Ascending aorta (tissue), 2 donors: ENCODE data around the gene CCDC71L. TPM values are rescaled to one million over a fixed set of nuclear protein-coding genes. Genes with fewer than 3 reads are reported as not detected.

Source experiments
- DNase-seq, 2 donors: peaks; one replicate each; pipeline ENCODE4 v3.0.0-alpha.2; 2019; ENCODE audit warnings: low spot score in 2 of 2
- H3K27ac ChIP-seq, 2 donors: fragments of 200-600 bp; sonication (generic); one replicate each; pipeline ENCODE4 v1.5.1; 2016 to 2017; ENCODE audit warnings: mild to moderate bottlenecking in 1 of 2
- H3K27me3 ChIP-seq: fragments of 200-600 bp; sonication (generic); one replicate; pipeline ENCODE4 v1.5.1; 2017
- H3K36me3 ChIP-seq, 2 donors: fragments of 200-600 bp; sonication (generic); one replicate each; pipeline ENCODE4 v1.5.1; 2016
- H3K4me1 ChIP-seq, 2 donors: fragments of 200-600 bp; sonication (generic); one replicate each; pipeline ENCODE4 v1.5.1; 2016 to 2017; ENCODE audit warnings: mild to moderate bottlenecking in 1 of 2
- H3K4me3 ChIP-seq, 2 donors: fragments of 200-600 bp; sonication (generic); one replicate each; pipeline ENCODE4 v1.5.1; 2016 to 2017; ENCODE audit warnings: mild to moderate bottlenecking in 1 of 2
- H3K9me3 ChIP-seq, 2 donors: fragments of 200-600 bp; sonication (generic); one replicate each; pipeline ENCODE4 v1.5.1; 2016
- intact Hi-C: fragments of 100-400 bp; cut with DNase I; formaldehyde crosslinking; loops from one replicate; pipeline ENCODE4 v1.15.1; 2023
- total RNA-seq: library from RNA; depleted of rRNA; stranded (reverse); fragments of >200 nt; gene quantifications from one replicate; pipeline ENCODE4 v1.1.0, GENCODE V29; 2016
- TF ChIP-seq, protein P1 (sequence below), 3 experiments: fragments of 200-600 bp in 2 of 3; fragments of 450-650 bp in 1 of 3; sonication (generic) in 2 of 3; IDR thresholded peaks; one replicate each; pipeline ENCODE4 v1.5.1; 2016 to 2019; ENCODE audit warnings: antibody characterized with exemption in 3 of 3, mild to moderate bottlenecking in 1 of 3, moderate library complexity in 1 of 3

The CCDC71L gene
- total RNA-seq, 1 donor from 2014 or later = 46.6 TPM

DNA sequence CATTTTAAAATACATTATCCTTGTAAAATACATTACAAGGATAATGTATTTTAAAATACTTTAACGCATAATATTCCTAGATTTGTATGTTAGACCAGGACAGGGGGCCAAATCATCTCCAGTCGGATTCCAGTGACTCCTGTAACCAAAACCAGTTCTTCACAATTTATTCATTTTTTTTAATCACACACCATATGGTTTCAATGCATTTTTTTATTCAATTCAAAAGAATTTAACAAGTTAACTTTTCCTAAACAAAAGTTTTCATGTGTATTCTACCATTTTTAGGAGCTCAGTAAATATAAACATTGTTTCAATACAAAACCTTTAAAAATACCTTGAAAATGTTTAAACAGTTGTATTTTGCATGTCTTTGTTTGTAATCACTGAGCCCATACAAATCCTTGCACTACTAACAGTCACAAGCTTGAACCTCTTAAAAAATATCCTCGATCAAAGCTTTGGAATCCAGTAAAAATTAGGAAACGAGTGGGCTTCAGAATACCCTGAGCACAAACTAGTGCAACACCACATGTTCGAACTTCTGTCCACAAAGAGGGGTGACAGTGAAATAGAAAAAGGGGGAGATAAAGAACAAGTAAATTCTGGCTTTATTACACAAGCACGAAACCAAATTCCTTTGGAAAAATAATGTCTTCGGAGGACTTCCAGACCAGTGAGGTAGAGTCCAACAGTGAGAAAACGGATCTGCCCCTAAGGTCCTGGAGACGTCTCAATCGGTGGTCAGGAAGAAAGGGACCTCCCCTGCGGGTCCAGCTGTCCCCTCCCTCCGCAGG, 1.6 kb downstream of the CCDC71L start:
- Histone ChIP-seq H3K4me1 (peaks cover 4 to 13% of the 10 kb centered on the region in 2 donors), H3K36me3 (no peaks in the 10 kb centered on the region), H3K9me3 (no peaks in the 10 kb centered on the region), H3K27me3 (no peaks in the 10 kb centered on the region), H3K4me3 (peak overlapping the region; percentile 93 to 99), H3K27ac (peak overlapping the region; percentile 96 to 99)
- TF ChIP-seq, protein P1, sequence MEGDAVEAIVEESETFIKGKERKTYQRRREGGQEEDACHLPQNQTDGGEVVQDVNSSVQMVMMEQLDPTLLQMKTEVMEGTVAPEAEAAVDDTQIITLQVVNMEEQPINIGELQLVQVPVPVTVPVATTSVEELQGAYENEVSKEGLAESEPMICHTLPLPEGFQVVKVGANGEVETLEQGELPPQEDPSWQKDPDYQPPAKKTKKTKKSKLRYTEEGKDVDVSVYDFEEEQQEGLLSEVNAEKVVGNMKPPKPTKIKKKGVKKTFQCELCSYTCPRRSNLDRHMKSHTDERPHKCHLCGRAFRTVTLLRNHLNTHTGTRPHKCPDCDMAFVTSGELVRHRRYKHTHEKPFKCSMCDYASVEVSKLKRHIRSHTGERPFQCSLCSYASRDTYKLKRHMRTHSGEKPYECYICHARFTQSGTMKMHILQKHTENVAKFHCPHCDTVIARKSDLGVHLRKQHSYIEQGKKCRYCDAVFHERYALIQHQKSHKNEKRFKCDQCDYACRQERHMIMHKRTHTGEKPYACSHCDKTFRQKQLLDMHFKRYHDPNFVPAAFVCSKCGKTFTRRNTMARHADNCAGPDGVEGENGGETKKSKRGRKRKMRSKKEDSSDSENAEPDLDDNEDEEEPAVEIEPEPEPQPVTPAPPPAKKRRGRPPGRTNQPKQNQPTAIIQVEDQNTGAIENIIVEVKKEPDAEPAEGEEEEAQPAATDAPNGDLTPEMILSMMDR (IDR thresholded peaks at IDR 0.05) = no peak
- DNase-seq = no peak
- intact Hi-C loops = no loop called here

DNA sequence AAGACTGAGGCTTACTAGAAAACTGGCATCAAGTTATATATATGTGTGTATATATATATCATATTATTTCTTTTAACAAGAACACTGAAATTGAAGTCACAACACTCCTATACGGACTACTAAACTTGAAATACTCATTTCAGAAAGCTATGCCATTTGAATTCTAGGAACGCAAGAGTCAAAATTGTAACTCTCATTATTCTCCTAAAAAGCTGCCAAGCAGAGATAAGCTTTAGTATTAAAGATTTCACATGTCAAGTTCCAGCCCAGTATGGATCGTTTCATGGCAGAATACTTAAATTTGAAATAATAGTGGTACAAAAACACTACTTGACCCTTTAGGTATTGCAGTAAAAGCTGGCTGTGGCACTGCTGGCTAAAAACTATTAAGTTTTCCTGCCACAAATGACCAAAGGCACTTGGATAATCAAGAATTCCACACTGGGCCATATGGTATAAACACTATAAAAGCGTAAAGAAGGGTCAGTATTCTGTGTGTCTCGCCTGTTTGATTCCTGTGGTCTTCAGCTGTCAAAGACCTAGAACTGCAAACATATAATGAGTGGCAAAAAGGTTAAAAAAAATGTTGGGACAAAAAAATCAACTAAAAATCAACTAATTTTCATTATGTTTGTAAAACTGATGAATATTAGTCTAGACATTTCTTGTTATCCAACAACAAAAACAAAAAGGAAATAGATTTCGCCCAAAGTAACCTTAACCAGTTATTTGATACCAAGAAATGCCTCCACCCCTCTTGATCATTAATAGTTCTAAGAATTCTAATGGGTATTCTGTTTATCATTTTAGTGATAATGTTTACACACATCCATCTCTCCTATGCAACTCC, 2.4 kb downstream of the CCDC71L start:
- Histone ChIP-seq H3K36me3 (no peaks in the 10 kb centered on the region), H3K4me1 (peaks cover 4 to 13% of the 10 kb centered on the region in 2 donors), H3K4me3 (peak overlapping the region; percentile 6 to 99), H3K9me3 (no peaks in the 10 kb centered on the region), H3K27ac (no peak overlapping the region), H3K27me3 (no peaks in the 10 kb centered on the region)
- TF ChIP-seq, protein P1 (IDR thresholded peaks at IDR 0.05) = no peak
- DNase-seq = no peak
- intact Hi-C loops = no loop called here

DNA sequence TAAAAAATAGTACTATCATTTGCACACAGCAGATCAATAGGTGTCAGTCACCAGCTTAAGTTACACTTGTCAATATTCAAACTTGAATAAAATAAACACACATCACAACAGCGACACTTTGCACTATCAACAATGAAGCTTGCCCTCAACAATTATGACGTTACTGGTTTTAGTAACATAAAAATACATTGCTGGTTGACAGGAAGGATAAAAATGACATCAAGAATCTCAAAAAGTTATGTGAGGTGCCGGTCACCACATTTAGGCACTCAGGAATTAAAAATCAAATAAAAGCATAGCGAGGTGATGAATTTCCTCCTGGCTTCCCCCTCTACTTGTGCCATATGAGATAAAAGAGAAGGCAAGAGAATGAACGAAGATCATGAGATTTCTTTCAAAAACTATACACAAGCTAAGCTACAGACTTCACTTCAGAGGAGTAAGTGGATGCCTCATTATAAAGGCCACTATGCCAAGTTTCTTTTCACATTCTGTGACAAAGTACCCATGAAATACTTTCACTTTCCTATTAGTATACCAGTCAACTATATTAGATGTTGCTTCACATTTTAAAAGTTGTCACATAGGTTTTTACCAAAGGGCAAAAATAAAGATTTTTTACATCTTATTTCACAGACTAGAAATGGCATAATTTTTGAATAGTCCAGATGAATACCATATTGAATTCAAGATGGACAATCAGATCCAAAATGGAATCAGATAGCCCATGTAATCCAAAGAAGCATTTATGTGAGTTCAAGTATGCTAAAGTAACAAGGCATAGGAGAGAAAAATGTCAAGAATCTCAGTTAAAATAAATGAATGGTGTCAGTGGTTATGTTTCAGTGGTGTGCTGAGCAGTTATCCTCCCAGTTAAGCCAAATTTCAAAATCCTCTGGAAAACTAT, 3.6 kb downstream of the CCDC71L start:
- TF ChIP-seq, protein P1 (IDR thresholded peaks at IDR 0.05) = no peak
- no peaks in the 10 kb centered on the region for H3K9me3 ChIP-seq
- no peaks in the 10 kb centered on the region for H3K36me3 ChIP-seq
- H3K27me3 ChIP-seq = no peaks in the 10 kb centered on the region
- peaks cover 4 to 13% of the 10 kb centered on the region in 2 donors for H3K4me1 ChIP-seq
- intact Hi-C loops = no loop called here
- DNase-seq = no peak
- H3K27ac ChIP-seq = no peak overlapping the region
- H3K4me3 ChIP-seq = no peak overlapping the region

DNA sequence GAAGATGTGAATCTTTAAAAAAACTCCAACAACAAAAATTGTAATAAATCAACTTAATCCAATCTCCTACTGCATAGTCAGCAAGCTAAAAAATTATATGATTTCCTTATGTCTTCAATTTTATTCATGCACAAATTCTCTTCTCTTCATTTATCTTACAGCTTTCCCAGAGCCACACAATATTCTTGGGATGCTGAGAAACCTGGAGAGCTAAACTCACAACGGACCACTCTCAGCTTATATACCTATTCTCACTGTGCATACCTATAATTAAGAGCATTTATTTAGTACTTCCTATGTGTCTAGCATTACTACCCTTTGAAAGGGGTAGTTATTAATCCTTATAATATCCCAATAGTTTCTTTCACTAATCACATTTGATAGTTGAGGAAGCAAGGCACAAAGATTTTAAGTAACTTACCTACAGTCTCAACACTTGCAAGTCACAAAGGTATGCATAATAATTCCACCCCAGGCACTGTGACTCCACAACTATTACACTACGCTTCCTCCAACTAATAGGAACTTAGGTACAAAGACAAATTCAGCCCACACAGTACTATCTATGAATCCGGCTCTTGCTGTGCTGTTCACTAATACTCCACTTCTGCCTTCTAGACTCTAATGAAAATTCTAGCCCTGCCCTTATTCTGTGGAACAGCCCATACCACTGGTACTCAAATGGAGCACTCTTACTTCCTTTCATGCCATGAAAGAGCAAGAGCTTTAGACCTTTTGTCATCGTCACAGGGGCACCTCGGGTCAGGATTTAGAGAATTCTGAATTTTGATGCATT, 5.1 kb downstream of the CCDC71L start:
- no peak for DNase-seq
- intact Hi-C loops = no loop called here
- H3K4me1 ChIP-seq = peaks cover 4 to 13% of the 10 kb centered on the region in 2 donors
- no peaks in the 10 kb centered on the region for H3K9me3 ChIP-seq
- H3K4me3 ChIP-seq = no peak overlapping the region
- H3K36me3 ChIP-seq = no peaks in the 10 kb centered on the region
- H3K27ac ChIP-seq = no peak overlapping the region
- TF ChIP-seq, protein P1 (IDR thresholded peaks at IDR 0.05) = no peak
- no peaks in the 10 kb centered on the region for H3K27me3 ChIP-seq
